Measurements from ENCODE around the gene ITGA1. TPM values are rescaled to one million over a fixed set of nuclear protein-coding genes. Genes with fewer than 3 reads are reported as not detected.

ITGA1 gene
- total RNA-seq, 1 experiment from 2014 or later: 1.6 TPM

DNA sequence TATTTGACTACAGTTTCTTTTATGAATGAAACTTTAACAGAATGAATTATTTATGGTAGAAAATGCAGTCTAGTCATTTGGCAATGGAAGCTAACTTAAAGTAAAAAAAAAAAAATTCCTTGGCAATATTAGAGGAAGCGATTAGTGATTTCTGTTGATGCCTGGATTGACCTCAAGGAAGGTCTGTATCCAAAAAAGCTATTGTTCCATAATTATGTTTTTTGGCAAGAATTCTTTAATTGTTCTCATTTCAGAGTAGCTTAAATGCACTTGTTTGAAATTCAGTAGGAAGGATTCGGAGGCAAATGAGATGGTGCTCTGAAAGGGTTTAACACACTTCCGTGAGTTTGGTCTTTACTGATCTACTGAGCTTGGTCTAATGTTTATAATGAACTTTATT, 61.8 kb downstream of the ITGA1 start:
- Histone ChIP-seq H3K27ac (ENCODE audit: low read length) (no peak overlapping the region), H3K4me3 (ENCODE audit: low read depth in 2 of 2, low read length in 2 of 2) (no peak overlapping the region), H3K9me3 (ENCODE audit: control insufficient read depth, insufficient read depth, low read depth, low read length) (no peaks in the 10 kb centered on the region), H3K27me3 (ENCODE audit: control insufficient read depth, insufficient read depth, low read length) (no peaks in the 10 kb centered on the region; the same call in 1 of the 2 replicates), H3K4me1 (ENCODE audit: control insufficient read depth, insufficient read depth, low read length) (no peaks in the 10 kb centered on the region), H3K36me3 (ENCODE audit: control insufficient read depth, insufficient read depth, low read length) (no peaks in the 10 kb centered on the region)
- DNase-seq (ENCODE audit: low read depth, low spot score) (no peak), ATAC-seq (no peak)
- no TSS peak for BruUV-seq (replicated peaks)
- TF ChIP-seq SIN3A (IDR thresholded peaks at IDR 0.05; ENCODE audit: borderline replicate concordance, insufficient read depth, low read depth, low read length): no peak
- TF ChIP-seq POLR2AphosphoS5 (IDR thresholded peaks at IDR 0.05; ENCODE audit: low read depth, low read length): no peak
- TF ChIP-seq, protein P1, sequence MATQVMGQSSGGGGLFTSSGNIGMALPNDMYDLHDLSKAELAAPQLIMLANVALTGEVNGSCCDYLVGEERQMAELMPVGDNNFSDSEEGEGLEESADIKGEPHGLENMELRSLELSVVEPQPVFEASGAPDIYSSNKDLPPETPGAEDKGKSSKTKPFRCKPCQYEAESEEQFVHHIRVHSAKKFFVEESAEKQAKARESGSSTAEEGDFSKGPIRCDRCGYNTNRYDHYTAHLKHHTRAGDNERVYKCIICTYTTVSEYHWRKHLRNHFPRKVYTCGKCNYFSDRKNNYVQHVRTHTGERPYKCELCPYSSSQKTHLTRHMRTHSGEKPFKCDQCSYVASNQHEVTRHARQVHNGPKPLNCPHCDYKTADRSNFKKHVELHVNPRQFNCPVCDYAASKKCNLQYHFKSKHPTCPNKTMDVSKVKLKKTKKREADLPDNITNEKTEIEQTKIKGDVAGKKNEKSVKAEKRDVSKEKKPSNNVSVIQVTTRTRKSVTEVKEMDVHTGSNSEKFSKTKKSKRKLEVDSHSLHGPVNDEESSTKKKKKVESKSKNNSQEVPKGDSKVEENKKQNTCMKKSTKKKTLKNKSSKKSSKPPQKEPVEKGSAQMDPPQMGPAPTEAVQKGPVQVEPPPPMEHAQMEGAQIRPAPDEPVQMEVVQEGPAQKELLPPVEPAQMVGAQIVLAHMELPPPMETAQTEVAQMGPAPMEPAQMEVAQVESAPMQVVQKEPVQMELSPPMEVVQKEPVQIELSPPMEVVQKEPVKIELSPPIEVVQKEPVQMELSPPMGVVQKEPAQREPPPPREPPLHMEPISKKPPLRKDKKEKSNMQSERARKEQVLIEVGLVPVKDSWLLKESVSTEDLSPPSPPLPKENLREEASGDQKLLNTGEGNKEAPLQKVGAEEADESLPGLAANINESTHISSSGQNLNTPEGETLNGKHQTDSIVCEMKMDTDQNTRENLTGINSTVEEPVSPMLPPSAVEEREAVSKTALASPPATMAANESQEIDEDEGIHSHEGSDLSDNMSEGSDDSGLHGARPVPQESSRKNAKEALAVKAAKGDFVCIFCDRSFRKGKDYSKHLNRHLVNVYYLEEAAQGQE (IDR thresholded peaks at IDR 0.05; ENCODE audit: insufficient read depth in 1 of 2, low read depth in 2 of 2, low read length in 1 of 2): no peak
- no peak for TF ChIP-seq TCF7L2 (IDR thresholded peaks at IDR 0.05; ENCODE audit: low read depth, low read length)
- TF ChIP-seq, protein P2, sequence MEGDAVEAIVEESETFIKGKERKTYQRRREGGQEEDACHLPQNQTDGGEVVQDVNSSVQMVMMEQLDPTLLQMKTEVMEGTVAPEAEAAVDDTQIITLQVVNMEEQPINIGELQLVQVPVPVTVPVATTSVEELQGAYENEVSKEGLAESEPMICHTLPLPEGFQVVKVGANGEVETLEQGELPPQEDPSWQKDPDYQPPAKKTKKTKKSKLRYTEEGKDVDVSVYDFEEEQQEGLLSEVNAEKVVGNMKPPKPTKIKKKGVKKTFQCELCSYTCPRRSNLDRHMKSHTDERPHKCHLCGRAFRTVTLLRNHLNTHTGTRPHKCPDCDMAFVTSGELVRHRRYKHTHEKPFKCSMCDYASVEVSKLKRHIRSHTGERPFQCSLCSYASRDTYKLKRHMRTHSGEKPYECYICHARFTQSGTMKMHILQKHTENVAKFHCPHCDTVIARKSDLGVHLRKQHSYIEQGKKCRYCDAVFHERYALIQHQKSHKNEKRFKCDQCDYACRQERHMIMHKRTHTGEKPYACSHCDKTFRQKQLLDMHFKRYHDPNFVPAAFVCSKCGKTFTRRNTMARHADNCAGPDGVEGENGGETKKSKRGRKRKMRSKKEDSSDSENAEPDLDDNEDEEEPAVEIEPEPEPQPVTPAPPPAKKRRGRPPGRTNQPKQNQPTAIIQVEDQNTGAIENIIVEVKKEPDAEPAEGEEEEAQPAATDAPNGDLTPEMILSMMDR (IDR thresholded peaks at IDR 0.05): no peak
- in situ Hi-C loops (cut with HindIII; ENCODE audit: low pct_unique_long_range_greater_than_20kb, low sequenced_read_pairs) (no loop called here), intact Hi-C loops (cut with micrococcal nuclease; ENCODE audit: unreplicated experiment) (no loop called here)
- ChIA-PET POLR2A (no interaction called here), CTCF (no interaction called here)

DNA sequence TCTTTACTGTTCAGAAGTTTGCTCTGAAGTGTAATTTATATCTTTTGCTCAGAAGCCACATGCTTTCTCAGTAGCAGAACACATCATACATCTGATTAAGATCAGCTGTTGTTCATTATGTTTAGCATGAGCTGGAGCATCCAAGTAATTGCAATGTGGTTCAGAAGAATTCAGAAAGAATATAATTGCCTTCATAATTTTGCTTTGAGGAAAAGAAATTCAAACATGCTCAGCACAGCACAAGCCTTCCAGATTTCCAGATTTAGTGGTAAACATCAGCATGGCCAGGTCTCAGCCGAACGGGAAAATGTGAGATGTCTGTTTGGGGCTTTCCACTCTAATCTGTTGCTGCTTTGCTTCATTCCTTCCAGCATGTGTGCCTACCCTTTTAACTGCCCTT, 65.9 kb downstream of the ITGA1 start:
- ChIA-PET CTCF (no interaction called here), POLR2A (no interaction called here)
- intact Hi-C loops (cut with micrococcal nuclease; ENCODE audit: unreplicated experiment): no loop called here
- DNase-seq (ENCODE audit: low read depth, low spot score) (no peak), ATAC-seq (no peak)
- H3K4me3 ChIP-seq (ENCODE audit: low read depth in 2 of 2, low read length in 2 of 2): no peak overlapping the region
- H3K9me3 ChIP-seq (ENCODE audit: control insufficient read depth, insufficient read depth, low read depth, low read length): no peaks in the 10 kb centered on the region
- no peak overlapping the region for H3K27ac ChIP-seq (ENCODE audit: low read length)
- no peaks in the 10 kb centered on the region for H3K4me1 ChIP-seq (ENCODE audit: control insufficient read depth, insufficient read depth, low read length)
- no TSS peak for BruUV-seq (replicated peaks)
- no peaks in the 10 kb centered on the region; the same call in 1 of the 2 replicates for H3K27me3 ChIP-seq (ENCODE audit: control insufficient read depth, insufficient read depth, low read length)
- H3K36me3 ChIP-seq (ENCODE audit: control insufficient read depth, insufficient read depth, low read length): no peaks in the 10 kb centered on the region
- no peak for TF ChIP-seq POLR2AphosphoS5 (IDR thresholded peaks at IDR 0.05; ENCODE audit: low read depth, low read length)
- TF ChIP-seq, protein P1 (IDR thresholded peaks at IDR 0.05; ENCODE audit: insufficient read depth in 1 of 2, low read depth in 2 of 2, low read length in 1 of 2): no peak
- TF ChIP-seq SIN3A (IDR thresholded peaks at IDR 0.05; ENCODE audit: borderline replicate concordance, insufficient read depth, low read depth, low read length): no peak
- TF ChIP-seq TCF7L2 (IDR thresholded peaks at IDR 0.05; ENCODE audit: low read depth, low read length): no peak
- TF ChIP-seq, protein P2 (IDR thresholded peaks at IDR 0.05): no peak
- in situ Hi-C loops (cut with HindIII; ENCODE audit: low pct_unique_long_range_greater_than_20kb, low sequenced_read_pairs): no loop called here

Data from Panc1 (cell line).